K562 (cell line): ENCODE data around the gene GHRL. TPM values are rescaled to one million over a fixed set of nuclear protein-coding genes. Genes with fewer than 3 reads are reported as not detected.

Experiments used
- ATAC-seq: fragments of 200-7000 bp; cut with Tn5 transposase; 3 replicates; pipeline ENCODE4 v1.9.1; 2020; ENCODE audit warnings: moderate library complexity
- BruUV-seq: library from RNA; stranded (reverse); fragments of 400-500 nt; replicated peaks from 2 replicates; lab custom pipeline; 2021; lab: Mats Ljungman, UMichigan
- CTCF ChIA-PET: fragments of 300-600 bp; formaldehyde crosslinking; extraction: SDS; loops from one replicate; lab custom pipeline; 2021; ENCODE audit warnings: low intra/inter-chr PET ratio; lab: Yijun Ruan, JAX
- POLR2A ChIA-PET: fragments of 300-600, 350-650 bp; sonication (Branson Sonifier 250); formaldehyde crosslinking; extraction: SDS; loops from one replicate; lab custom pipeline; 2021; ENCODE audit warnings: antibody characterized with exemption, inconsistent platforms; lab: Yijun Ruan, JAX
- DNase-seq, 4 experiments: peaks; one replicate each; pipeline versions ENCODE4 v3.0.0 to v3.0.0-alpha.2; 2011 to 2018; ENCODE audit warnings: low spot score in 3 of 4, mixed read lengths in 3 of 4; ENCODE audit errors: extremely low read depth in 1 of 4
- FAIRE-seq: peaks from 2 replicates; lab custom pipeline; 2011; peaks lifted over from hg19 to GRCh38; lab: Jason Lieb, UNC
- H2AFZ ChIP-seq: 2 replicates; pipeline ENCODE4 v1.6.0; 2011; ENCODE audit warnings: low read depth, low read length, control low read depth, inconsistent platforms
- H3K27ac ChIP-seq: fragments of 200-600 bp; 3 replicates; pipeline ENCODE4 v1.8.0; 2011; ENCODE audit warnings: low read depth, mild to moderate bottlenecking, control low read depth, inconsistent platforms, low read length, moderate library complexity, mixed read lengths; ENCODE audit errors: extremely low read depth
- H3K27me3 ChIP-seq, 2 experiments: fragments of 300-600 bp in 1 of 2; 2 replicates in 1 of 2; 3 replicates in 1 of 2; pipeline versions ENCODE4 v1.6.0 to v1.8.0; 2011; ENCODE audit warnings: inconsistent platforms in 2 of 2, low read length in 2 of 2, mild to moderate bottlenecking in 1 of 2, mixed read lengths in 1 of 2, moderate library complexity in 1 of 2; ENCODE audit not compliant: control insufficient read depth in 2 of 2, insufficient read depth in 2 of 2
- H3K36me3 ChIP-seq: fragments of 300-600 bp; 3 replicates; pipeline ENCODE4 v1.8.0; 2011; ENCODE audit warnings: mild to moderate bottlenecking, low read length, inconsistent platforms; ENCODE audit not compliant: control insufficient read depth, insufficient read depth
- H3K4me1 ChIP-seq, 2 experiments: fragments of 200-600 bp in 1 of 2; replicated peaks in 1 of 2; 2 replicates in 1 of 2; 3 replicates in 1 of 2; pipeline versions ENCODE4 v1.5.1 to v1.8.0; 2011; ENCODE audit warnings: inconsistent platforms in 2 of 2, low read length in 2 of 2, mild to moderate bottlenecking in 1 of 2, mixed read lengths in 1 of 2, moderate library complexity in 1 of 2; ENCODE audit not compliant: control insufficient read depth in 2 of 2, insufficient read depth in 2 of 2
- H3K4me2 ChIP-seq: 2 replicates; pipeline ENCODE4 v1.6.1; 2011; ENCODE audit warnings: low read length, control low read depth, inconsistent platforms, mixed read lengths; ENCODE audit not compliant: insufficient read depth
- H3K4me3 ChIP-seq: fragments of 200-600 bp; sonication (generic), shearing (Covaris generic); 2 replicates; pipeline ENCODE4 v1.5.1; 2016; ENCODE audit warnings: control low read depth, inconsistent platforms
- H3K79me2 ChIP-seq: fragments of 200-600 bp; 3 replicates; pipeline ENCODE4 v1.8.0; 2011; ENCODE audit warnings: low read length, inconsistent platforms; ENCODE audit not compliant: control insufficient read depth, insufficient read depth
- H3K9ac ChIP-seq, 2 experiments: 2 replicates each; pipeline versions ENCODE4 v1.6.0 to v1.6.1; 2011; ENCODE audit warnings: low read depth in 2 of 2, low read length in 2 of 2, control low read depth in 1 of 2, inconsistent platforms in 1 of 2, mild to moderate bottlenecking in 1 of 2, mixed read lengths in 1 of 2; ENCODE audit not compliant: insufficient read depth in 1 of 2
- H3K9me1 ChIP-seq: one replicate; pipeline ENCODE4 v1.6.0; 2011; ENCODE audit warnings: inconsistent platforms, mild to moderate bottlenecking, low read length, moderate library complexity; ENCODE audit not compliant: control insufficient read depth, insufficient read depth
- H3K9me3 ChIP-seq: replicated peaks from 2 replicates; pipeline ENCODE4 v1.5.1; 2011; ENCODE audit warnings: low read depth, low read length, inconsistent platforms; ENCODE audit not compliant: control insufficient read depth, insufficient read depth
- H4K20me1 ChIP-seq: replicated peaks from 2 replicates; pipeline ENCODE4 v1.6.1; 2011; ENCODE audit warnings: low read length, inconsistent platforms, mixed read lengths; ENCODE audit not compliant: control insufficient read depth, insufficient read depth
- BCL6 ChIP-seq: fragments of 250-450 bp; sonication (Bioruptor Pico); IDR thresholded peaks from 2 replicates; pipeline ENCODE4 v1.4.0; 2020
- CREBBP ChIP-seq: IDR thresholded peaks from one replicate; pipeline ENCODE4 v1.6.1; 2012; ENCODE audit warnings: low read depth, mild to moderate bottlenecking, control low read depth, inconsistent platforms, low read length
- ERF ChIP-seq: fragments of 450-650 bp; formaldehyde crosslinking; IDR thresholded peaks from 2 replicates; pipeline ENCODE4 v1.4.0; 2020; ENCODE audit warnings: mild to moderate bottlenecking, mixed read lengths
- KLF1 ChIP-seq: fragments of 450-650 bp; IDR thresholded peaks from 2 replicates; pipeline ENCODE4 v1.6.1; 2016; ENCODE audit warnings: missing genetic modification characterization, missing compliant biosample characterization
- MBD2 ChIP-seq: sonication (generic); IDR thresholded peaks from 2 replicates; pipeline ENCODE4 v1.6.1; 2016; ENCODE audit warnings: low read depth, borderline replicate concordance
- NFRKB ChIP-seq: fragments of 450-650 bp; IDR thresholded peaks from 2 replicates; pipeline ENCODE4 v1.6.1; 2016; ENCODE audit warnings: low read depth
- POLR3G ChIP-seq: IDR thresholded peaks from 2 replicates; pipeline ENCODE4 v1.6.1; 2011; ENCODE audit not compliant: insufficient read length, insufficient replicate concordance; ENCODE audit errors: extremely low read depth
- RERE ChIP-seq: sonication (generic); formaldehyde crosslinking; IDR thresholded peaks from 2 replicates; pipeline ENCODE4 v1.8.0; 2023; ENCODE audit warnings: missing genetic modification reagents, mild to moderate bottlenecking, borderline replicate concordance
- ZNF280A ChIP-seq: fragments of 450-650 bp; IDR thresholded peaks from 2 replicates; pipeline ENCODE4 v1.6.1; 2018; ENCODE audit warnings: mild to moderate bottlenecking, low read depth; ENCODE audit not compliant: partially characterized antibody
- WGBS: fragments of 100-300 bp; shearing (Covaris generic); methylation state at CpG from one replicate; pipeline ENCODE4 v1.1.6; 2016; ENCODE audit warnings: low coverage, mixed read lengths; ENCODE audit not compliant: insufficient coverage; ENCODE audit errors: missing lambda C conversion rate; 5-methylcytosine and 5-hydroxymethylcytosine counted together
- in situ Hi-C: fragments of 300-500 bp; cut with MboI; formaldehyde crosslinking; loops from 4 replicates; pipeline ENCODE4 v1.15.0; 2018; ENCODE audit warnings: inconsistent platforms, mixed read lengths
- intact Hi-C: fragments of 100-400 bp; cut with micrococcal nuclease; formaldehyde crosslinking; loops from 2 replicates; pipeline ENCODE4 v1.14.2; 2022
- polyA plus RNA-seq, 8 experiments: library from polyadenylated mRNA; depleted of rRNA in 4 of 8; stranded (reverse) in 5 of 8; unstranded in 3 of 8; fragments of >200 nt; fragmentation: Nextera tagmentation in 2 of 8; fragmentation: Illumina TruSeq in 1 of 8; extraction: Ambion mirVana in 2 of 8; extraction: Trizol in 1 of 8; gene quantifications; 2 replicates each; pipeline versions ENCODE4 v1.2.1 to v1.2.3, GENCODE V29; 2011 to 2014; ENCODE audit warnings: inconsistent platforms in 1 of 8, missing spikeins in 1 of 8
- total RNA-seq, 7 experiments: library from RNA; depleted of rRNA in 6 of 7; stranded (reverse); fragments of >200 nt in 6 of 7; fragmentation: Illumina TruSeq in 2 of 7; extraction: Trizol in 2 of 7; gene quantifications; 2 replicates each; pipeline versions ENCODE4 v1.2.1 to v1.2.3, GENCODE V29; 2011 to 2021; ENCODE audit warnings: low replicate concordance in 1 of 7
- TF ChIP-seq, protein P1 (sequence below): fragments of 450-650 bp; conservative IDR thresholded peaks from 2 replicates; pipeline ENCODE4 v1.6.1; 2016; ENCODE audit warnings: missing genetic modification characterization, low read depth, mild to moderate bottlenecking, control low read depth, missing compliant biosample characterization

GHRL gene
- total and polyA plus RNA-seq, 9 of the 15 experiments (the other 6 are each of a cell fraction or from before 2014, with no cell fraction given): 0.08 to 0.29 (median 0.15) TPM; not detected in 5

DNA sequence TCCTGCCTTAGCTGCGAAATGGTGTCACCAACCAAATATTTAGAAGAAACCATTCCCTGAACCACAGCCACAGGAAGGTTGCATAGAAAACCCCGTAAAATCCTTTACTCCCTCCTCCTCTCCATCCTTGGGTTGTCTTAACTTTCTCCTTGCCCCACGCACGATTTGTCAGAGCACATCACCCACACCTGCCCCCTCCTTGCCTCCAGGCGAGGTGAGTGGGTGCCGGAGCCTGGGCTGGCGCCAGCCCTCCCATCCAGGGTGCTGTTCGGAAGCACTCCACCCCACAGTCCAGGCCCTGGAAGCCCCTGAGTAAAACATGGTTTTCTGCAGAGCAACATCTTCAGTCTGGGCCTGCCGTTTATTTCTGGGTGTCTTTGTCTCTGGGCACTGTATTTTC lies 3.7 kb downstream of the GHRL start:
- POLR2A ChIA-PET: interaction anchor here (1.6 to 5.3 kb wide), 3 partner anchors 9 to 32 kb away, joined by 5 to 49 read pairs (median 11); partner anchors contain the start of gene SEC13
- ATAC-seq (no peak), FAIRE-seq (no peak), DNase-seq (no peak)
- intact Hi-C loops (no loop called here), in situ Hi-C loops (no loop called here)
- Histone ChIP-seq H3K9me3 (no peaks in the 10 kb centered on the region), H3K27me3 (no peaks in the 10 kb centered on the region), H4K20me1 (no peaks in the 10 kb centered on the region), H3K9ac (peak overlapping the region in 1 of 2 experiments; percentile 39; a peak in 1 of 4 replicates), H3K4me2 (no peak overlapping the region), H3K4me3 (no peak overlapping the region), H3K36me3 (peaks cover 26% of the 10 kb centered on the region; the same call in 2 of the 3 replicates), H2AFZ (no peak overlapping the region), H3K79me2 (no peaks in the 10 kb centered on the region), H3K27ac (no peak overlapping the region), H3K9me1 (no peaks in the 10 kb centered on the region), H3K4me1 (peaks cover 7 to 21% of the 10 kb centered on the region in 2 experiments)
- WGBS: 84% methylated on average over 9 of the region's 9 CpGs
- CTCF ChIA-PET: no interaction called here
- no TSS peak for BruUV-seq
- TF ChIP-seq KLF1 (no peak), POLR3G (no peak), ERF (no peak), CREBBP (no peak), ZNF280A (no peak), RERE (CRISPR knock-in tag) (no peak), MBD2 (no peak), BCL6 (no peak), NFRKB (no peak)
- TF ChIP-seq, protein P1, sequence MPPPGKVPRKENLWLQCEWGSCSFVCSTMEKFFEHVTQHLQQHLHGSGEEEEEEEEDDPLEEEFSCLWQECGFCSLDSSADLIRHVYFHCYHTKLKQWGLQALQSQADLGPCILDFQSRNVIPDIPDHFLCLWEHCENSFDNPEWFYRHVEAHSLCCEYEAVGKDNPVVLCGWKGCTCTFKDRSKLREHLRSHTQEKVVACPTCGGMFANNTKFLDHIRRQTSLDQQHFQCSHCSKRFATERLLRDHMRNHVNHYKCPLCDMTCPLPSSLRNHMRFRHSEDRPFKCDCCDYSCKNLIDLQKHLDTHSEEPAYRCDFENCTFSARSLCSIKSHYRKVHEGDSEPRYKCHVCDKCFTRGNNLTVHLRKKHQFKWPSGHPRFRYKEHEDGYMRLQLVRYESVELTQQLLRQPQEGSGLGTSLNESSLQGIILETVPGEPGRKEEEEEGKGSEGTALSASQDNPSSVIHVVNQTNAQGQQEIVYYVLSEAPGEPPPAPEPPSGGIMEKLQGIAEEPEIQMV (tag): no peak
